A673 (cell line): ENCODE measurements around the gene MORN5.

ENCODE experiments used
- EZH2 ChIP-seq: fragments of 200-600 bp; sonication (generic); IDR thresholded peaks from 2 replicates; pipeline ENCODE4 v1.6.1; 2017; ENCODE audit warnings: borderline replicate concordance, low read depth, mild to moderate bottlenecking, mixed read lengths, antibody characterized with exemption, low read length; ENCODE audit not compliant: poor library complexity, severe bottlenecking
- TF ChIP-seq, protein P1 (sequence below): fragments of 300-800, 200-600 bp; sonication (generic); conservative IDR thresholded peaks from 2 replicates; pipeline ENCODE4 v1.5.1; 2017; ENCODE audit warnings: low read depth, mild to moderate bottlenecking, antibody characterized with exemption, low read length, moderate library complexity, mixed read lengths

DNA sequence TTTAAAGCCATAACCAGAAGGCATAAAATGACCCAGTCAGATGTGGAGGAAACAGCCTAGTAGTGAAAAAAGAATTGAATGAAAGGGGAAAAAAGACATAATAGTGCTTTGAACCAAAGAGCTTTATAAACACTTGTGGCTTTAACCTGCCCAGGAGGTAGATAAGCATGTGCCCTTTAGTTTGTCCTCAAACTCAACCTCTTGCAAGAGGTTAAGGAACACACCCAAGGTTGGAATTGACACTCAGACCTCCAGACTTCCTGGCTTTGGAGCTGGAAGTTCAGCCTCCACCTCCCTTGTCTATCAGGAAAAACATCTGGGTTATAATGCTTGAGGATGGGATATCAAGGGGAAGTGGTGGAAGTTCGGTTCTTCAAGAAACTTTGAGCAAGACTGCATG lies 16.4 kb upstream of the MORN5 start:
- no peak for TF ChIP-seq EZH2
- TF ChIP-seq, protein P1, sequence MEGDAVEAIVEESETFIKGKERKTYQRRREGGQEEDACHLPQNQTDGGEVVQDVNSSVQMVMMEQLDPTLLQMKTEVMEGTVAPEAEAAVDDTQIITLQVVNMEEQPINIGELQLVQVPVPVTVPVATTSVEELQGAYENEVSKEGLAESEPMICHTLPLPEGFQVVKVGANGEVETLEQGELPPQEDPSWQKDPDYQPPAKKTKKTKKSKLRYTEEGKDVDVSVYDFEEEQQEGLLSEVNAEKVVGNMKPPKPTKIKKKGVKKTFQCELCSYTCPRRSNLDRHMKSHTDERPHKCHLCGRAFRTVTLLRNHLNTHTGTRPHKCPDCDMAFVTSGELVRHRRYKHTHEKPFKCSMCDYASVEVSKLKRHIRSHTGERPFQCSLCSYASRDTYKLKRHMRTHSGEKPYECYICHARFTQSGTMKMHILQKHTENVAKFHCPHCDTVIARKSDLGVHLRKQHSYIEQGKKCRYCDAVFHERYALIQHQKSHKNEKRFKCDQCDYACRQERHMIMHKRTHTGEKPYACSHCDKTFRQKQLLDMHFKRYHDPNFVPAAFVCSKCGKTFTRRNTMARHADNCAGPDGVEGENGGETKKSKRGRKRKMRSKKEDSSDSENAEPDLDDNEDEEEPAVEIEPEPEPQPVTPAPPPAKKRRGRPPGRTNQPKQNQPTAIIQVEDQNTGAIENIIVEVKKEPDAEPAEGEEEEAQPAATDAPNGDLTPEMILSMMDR, result no peak
